GM12878 (cell line): ENCODE measurements around the gene TTC39A.

Experiments used
- ATF3 ChIP-seq: IDR thresholded peaks from 2 replicates; pipeline ENCODE4 v1.6.1; 2011; ENCODE audit warnings: low read depth, mild to moderate bottlenecking, low read length, moderate library complexity, borderline replicate concordance; ENCODE audit errors: extremely low read depth
- GABPA ChIP-seq: IDR thresholded peaks from 2 replicates; pipeline ENCODE4 v1.6.1; 2014; ENCODE audit warnings: antibody characterized with exemption, low read depth, mild to moderate bottlenecking, inconsistent platforms
- RAD21 ChIP-seq: IDR thresholded peaks from 2 replicates; pipeline ENCODE4 v1.6.1; 2011; ENCODE audit warnings: mild to moderate bottlenecking, low read depth, low read length, moderate library complexity; ENCODE audit not compliant: insufficient read depth
- SRF ChIP-seq, 2 experiments: IDR thresholded peaks; 2 replicates each; pipeline ENCODE4 v1.6.1; 2011; ENCODE audit warnings: low read depth in 2 of 2, low read length in 2 of 2, mild to moderate bottlenecking in 1 of 2, moderate library complexity in 1 of 2
- TF ChIP-seq, protein P1 (sequence below): IDR thresholded peaks from 2 replicates; pipeline ENCODE4 v1.6.1; 2012; ENCODE audit warnings: mild to moderate bottlenecking, low read depth, low read length

DNA sequence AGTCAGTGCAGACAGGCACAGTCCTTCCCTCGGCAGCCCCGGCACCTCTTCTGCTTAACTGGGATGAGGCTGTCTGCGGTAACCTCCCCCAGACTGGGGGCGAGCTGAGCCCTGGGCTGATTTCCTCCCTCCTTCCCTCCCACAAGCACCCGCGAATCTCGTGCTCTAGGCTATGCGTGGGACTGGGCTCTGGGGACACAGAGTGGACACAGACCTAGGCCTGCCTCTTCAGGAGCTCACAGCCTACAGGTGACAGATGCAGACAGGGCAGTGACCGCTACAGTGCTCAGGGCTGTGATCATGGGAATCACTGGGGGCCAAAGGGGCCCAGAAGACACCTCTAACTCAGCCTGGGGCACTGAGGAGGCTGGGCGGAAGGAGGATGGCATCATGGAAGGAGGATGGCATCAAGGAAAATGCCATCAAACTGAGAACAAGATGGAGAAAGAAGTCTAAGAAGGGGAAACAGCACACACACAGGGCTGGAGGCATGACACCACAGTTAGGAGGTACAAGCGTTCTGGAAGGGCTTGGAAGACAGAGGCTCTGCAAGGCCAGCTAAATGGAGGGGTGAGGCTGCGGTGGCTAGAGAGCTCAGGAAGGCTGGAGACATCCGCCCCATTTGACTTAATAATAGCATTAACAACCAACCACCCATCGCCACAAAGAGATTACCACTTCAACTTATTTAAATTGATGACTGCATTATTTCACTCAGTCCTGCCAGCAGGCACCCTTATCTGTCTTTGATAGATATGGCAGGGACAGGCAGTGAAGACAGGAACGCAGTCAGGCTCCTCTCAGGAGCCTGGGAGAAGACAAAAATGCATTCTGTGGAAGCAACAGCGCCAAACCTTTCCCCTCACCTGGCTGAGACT, 4.2 kb downstream of the TTC39A start:
- TF ChIP-seq, protein P1, sequence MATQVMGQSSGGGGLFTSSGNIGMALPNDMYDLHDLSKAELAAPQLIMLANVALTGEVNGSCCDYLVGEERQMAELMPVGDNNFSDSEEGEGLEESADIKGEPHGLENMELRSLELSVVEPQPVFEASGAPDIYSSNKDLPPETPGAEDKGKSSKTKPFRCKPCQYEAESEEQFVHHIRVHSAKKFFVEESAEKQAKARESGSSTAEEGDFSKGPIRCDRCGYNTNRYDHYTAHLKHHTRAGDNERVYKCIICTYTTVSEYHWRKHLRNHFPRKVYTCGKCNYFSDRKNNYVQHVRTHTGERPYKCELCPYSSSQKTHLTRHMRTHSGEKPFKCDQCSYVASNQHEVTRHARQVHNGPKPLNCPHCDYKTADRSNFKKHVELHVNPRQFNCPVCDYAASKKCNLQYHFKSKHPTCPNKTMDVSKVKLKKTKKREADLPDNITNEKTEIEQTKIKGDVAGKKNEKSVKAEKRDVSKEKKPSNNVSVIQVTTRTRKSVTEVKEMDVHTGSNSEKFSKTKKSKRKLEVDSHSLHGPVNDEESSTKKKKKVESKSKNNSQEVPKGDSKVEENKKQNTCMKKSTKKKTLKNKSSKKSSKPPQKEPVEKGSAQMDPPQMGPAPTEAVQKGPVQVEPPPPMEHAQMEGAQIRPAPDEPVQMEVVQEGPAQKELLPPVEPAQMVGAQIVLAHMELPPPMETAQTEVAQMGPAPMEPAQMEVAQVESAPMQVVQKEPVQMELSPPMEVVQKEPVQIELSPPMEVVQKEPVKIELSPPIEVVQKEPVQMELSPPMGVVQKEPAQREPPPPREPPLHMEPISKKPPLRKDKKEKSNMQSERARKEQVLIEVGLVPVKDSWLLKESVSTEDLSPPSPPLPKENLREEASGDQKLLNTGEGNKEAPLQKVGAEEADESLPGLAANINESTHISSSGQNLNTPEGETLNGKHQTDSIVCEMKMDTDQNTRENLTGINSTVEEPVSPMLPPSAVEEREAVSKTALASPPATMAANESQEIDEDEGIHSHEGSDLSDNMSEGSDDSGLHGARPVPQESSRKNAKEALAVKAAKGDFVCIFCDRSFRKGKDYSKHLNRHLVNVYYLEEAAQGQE, result no peak
- TF ChIP-seq ATF3 (no peak), SRF (IDR thresholded peaks at IDR 0.05; ENCODE audit: low read depth in 2 of 2, low read length in 2 of 2) (no peak), RAD21 (no peak), GABPA (no peak)
